Hematopoietic multipotent progenitor cell treated with erythropoietin and hydrocortisone succinate and interleukin-3 and kit ligand, for 17 days (in vitro differentiated cells): ENCODE measurements around the gene VMAC.
"Not testable (repeated sequence)": the region's sequence is repeated elsewhere in the genome, so short reads cannot be mapped to it uniquely, and the experiment has no call there.

ENCODE experiments used
- DNase-seq: peaks from one replicate; pipeline ENCODE4 v3.0.0-alpha.2; 2015; ENCODE audit warnings: low spot score

VMAC gene

GRCh38 chr19:5884065-5884811, 20.4 kb upstream of the VMAC start:
- not testable (repeated sequence) for DNase-seq

- DNase-seq: no peak
These were observed 15.2 kb upstream of the VMAC start for GRCh38 chr19:5889288-5889971.

- DNase-seq: no peak
These were observed 14.6 kb upstream of the VMAC start for GRCh38 chr19:5890099-5890498.

GRCh38 chr19:5891572-5891937, 13.1 kb upstream of the VMAC start:
- DNase-seq: no peak

GRCh38 chr19:5891938-5892771, 12.5 kb upstream of the VMAC start:
- peak; percentile 32 for DNase-seq

- DNase-seq: no peak
These were observed 11.8 kb upstream of the VMAC start for GRCh38 chr19:5892772-5893275.

- no peak for DNase-seq
These were observed 11.3 kb upstream of the VMAC start for GRCh38 chr19:5893296-5893903.

GRCh38 chr19:5893907-5894703, 10.6 kb upstream of the VMAC start:
- peak; percentile 79 for DNase-seq

GRCh38 chr19:5894704-5895349, 9.8 kb upstream of the VMAC start:
- peak; percentile 24 for DNase-seq

GRCh38 chr19:5895409-5895808, 9.3 kb upstream of the VMAC start:
- DNase-seq: no peak

- no peak for DNase-seq
These were observed 8.8 kb upstream of the VMAC start for GRCh38 chr19:5895890-5896289.

- no peak for DNase-seq
These were observed 8.2 kb upstream of the VMAC start for GRCh38 chr19:5896365-5897076.

GRCh38 chr19:5897189-5897969, 7.3 kb upstream of the VMAC start:
- DNase-seq: no peak

GRCh38 chr19:5899728-5900526, 4.7 kb upstream of the VMAC start:
- DNase-seq: no peak

GRCh38 chr19:5900976-5901375, 3.7 kb upstream of the VMAC start:
- DNase-seq: no peak

GRCh38 chr19:5903056-5903623, 1.5 kb upstream of the VMAC start:
- DNase-seq: peak; percentile 51

GRCh38 chr19:5903624-5904351, 884 bp upstream of the VMAC start, which contains the start of gene NDUFA11:
Gene NDUFA11 (minus strand): TSS chr19:5903790. CDS start chr19:5903708, 82 bp downstream.
- peak; percentile 96 for DNase-seq
